SU-DHL-6 (cell line): ENCODE results near the gene BRICD5.

ENCODE experiments used
- H2AFZ ChIP-seq: fragments of 200-600 bp; sonication (generic); 2 replicates; pipeline ENCODE4 v1.6.1; 2014; ENCODE audit warnings: low read depth, mild to moderate bottlenecking, moderate library complexity, mixed read lengths, antibody characterized with exemption, low read length; ENCODE audit not compliant: severe bottlenecking
- H3F3A ChIP-seq: fragments of 200-600 bp; shearing (Covaris generic); 2 replicates; pipeline ENCODE4 v1.6.0; 2016; ENCODE audit warnings: antibody characterized with exemption, mild to moderate bottlenecking; ENCODE audit not compliant: insufficient read depth
- H3K27ac ChIP-seq: fragments of 200-600 bp; sonication (generic); 2 replicates; pipeline ENCODE4 v1.5.1; 2016; ENCODE audit warnings: low read depth, mild to moderate bottlenecking, low read length, moderate library complexity, mixed read lengths
- H3K27me3 ChIP-seq: fragments of 200-600 bp; sonication (generic), shearing (Covaris generic); 2 replicates; pipeline ENCODE4 v1.6.0; 2014; ENCODE audit warnings: mild to moderate bottlenecking, low read length
- H3K36me3 ChIP-seq: fragments of 200-600 bp; sonication (generic); 2 replicates; pipeline ENCODE4 v1.6.1; 2014; ENCODE audit warnings: mild to moderate bottlenecking, low read length, mixed read lengths
- H3K4me2 ChIP-seq: fragments of 300-600, 200-600 bp; shearing (Covaris generic), sonication (generic); 2 replicates; pipeline ENCODE4 v1.6.0; 2014; ENCODE audit warnings: low read length, low read depth, mild to moderate bottlenecking; ENCODE audit not compliant: poor library complexity, severe bottlenecking
- H3K4me3 ChIP-seq: fragments of 200-600 bp; sonication (generic); 2 replicates; pipeline ENCODE4 v1.5.1; 2014; ENCODE audit warnings: antibody characterized with exemption, low read length, mild to moderate bottlenecking, mixed read lengths; ENCODE audit not compliant: insufficient read depth, poor library complexity, severe bottlenecking
- H3K79me2 ChIP-seq: fragments of 200-600 bp; sonication (generic); 2 replicates; pipeline ENCODE4 v1.6.1; 2014; ENCODE audit warnings: mild to moderate bottlenecking, low read length, moderate library complexity; ENCODE audit not compliant: insufficient read depth
- H3K9ac ChIP-seq: fragments of 200-600 bp; sonication (generic); 2 replicates; pipeline ENCODE4 v1.7.0; 2014; ENCODE audit warnings: mild to moderate bottlenecking, low read length
- H3K9me2 ChIP-seq: fragments of 200-600 bp; sonication (generic); replicated peaks from 2 replicates; pipeline ENCODE4 v1.6.1; 2014; ENCODE audit warnings: low read length; ENCODE audit not compliant: insufficient read depth
- H3K9me3 ChIP-seq: fragments of 200-600 bp; sonication (generic); 2 replicates; pipeline ENCODE4 v1.6.1; 2014; ENCODE audit warnings: low read length, mixed read lengths; ENCODE audit not compliant: insufficient read depth
- H4K20me1 ChIP-seq: fragments of 200-600 bp; sonication (generic); 2 replicates; pipeline ENCODE4 v1.6.1; 2014; ENCODE audit warnings: low read depth, mild to moderate bottlenecking, antibody characterized with exemption, low read length, moderate library complexity, mixed read lengths
- CTCF ChIP-seq: fragments of 200-600 bp; sonication (generic); IDR thresholded peaks from one replicate; pipeline ENCODE4 v1.5.1; 2017; ENCODE audit warnings: antibody characterized with exemption, mild to moderate bottlenecking, low read length, moderate library complexity; ENCODE audit not compliant: insufficient read depth, poor library complexity, severe bottlenecking
- EZH2phosphoT487 ChIP-seq: fragments of 200-600 bp; sonication (generic), shearing (Covaris generic); conservative IDR thresholded peaks from 2 replicates; pipeline ENCODE4 v1.6.1; 2018; ENCODE audit warnings: mild to moderate bottlenecking, antibody characterized with exemption, low read length, moderate library complexity, mixed read lengths

Gene BRICD5

GRCh38 chr16:2213817-2214718 lies 3.4 kb upstream of the BRICD5 start:
- TF ChIP-seq EZH2phosphoT487, result no peak
- TF ChIP-seq CTCF, result no peak
- Histone ChIP-seq H3K4me3 (peak overlapping the region; percentile 92), H3K36me3 (no peaks in the 10 kb centered on the region), H3K27ac (peak overlapping the region; percentile 55), H3F3A (peaks cover 16% of the 10 kb centered on the region; the same call in 1 of the 2 replicates), H4K20me1 (no peaks in the 10 kb centered on the region), H3K27me3 (no peaks in the 10 kb centered on the region), H3K79me2 (peaks cover 18% of the 10 kb centered on the region), H3K4me2 (peak overlapping the region; percentile 66), H3K9me3 (no peaks in the 10 kb centered on the region), H3K9ac (peak overlapping the region; percentile 98), H3K9me2 (no peaks in the 10 kb centered on the region), H2AFZ (no peak overlapping the region)

- H3K36me3 ChIP-seq, result no peaks in the 10 kb centered on the region
- no peaks in the 10 kb centered on the region for H4K20me1 ChIP-seq
- peak overlapping the region; percentile 98 for H3K9ac ChIP-seq
- H3K27me3 ChIP-seq, result no peaks in the 10 kb centered on the region
- H3F3A ChIP-seq, result peaks cover 16% of the 10 kb centered on the region; the same call in 1 of the 2 replicates
- no peak overlapping the region for H2AFZ ChIP-seq
- peak overlapping the region; percentile 92 for H3K4me3 ChIP-seq
- H3K9me3 ChIP-seq, result no peaks in the 10 kb centered on the region
- H3K27ac ChIP-seq, result 0 out of 2 replicates have a peak overlapping the region, but pooled peaks have one; percentile 9
- peaks cover 18% of the 10 kb centered on the region for H3K79me2 ChIP-seq
- H3K4me2 ChIP-seq, result peak overlapping the region; percentile 66
- no peaks in the 10 kb centered on the region for H3K9me2 ChIP-seq
- TF ChIP-seq EZH2phosphoT487, result no peak
- TF ChIP-seq CTCF, result no peak
Observed at GRCh38 chr16:2212362-2213324, 2.0 kb upstream of the BRICD5 start.

GRCh38 chr16:2211923-2212347 lies 1.3 kb upstream of the BRICD5 start:
- Histone ChIP-seq H3K9me3 (no peaks in the 10 kb centered on the region), H2AFZ (no peak overlapping the region), H3K36me3 (no peaks in the 10 kb centered on the region), H3K4me3 (no peak overlapping the region), H3K9ac (no peak overlapping the region), H4K20me1 (no peaks in the 10 kb centered on the region), H3K4me2 (no peak overlapping the region), H3K27me3 (no peaks in the 10 kb centered on the region), H3F3A (peaks cover 13% of the 10 kb centered on the region; the same call in 1 of the 2 replicates), H3K79me2 (peaks cover 18% of the 10 kb centered on the region), H3K9me2 (no peaks in the 10 kb centered on the region), H3K27ac (no peak overlapping the region)
- TF ChIP-seq EZH2phosphoT487 (no peak), CTCF (no peak)
